Activated CD4-positive, alpha-beta memory T cell treated with anti-CD3 and anti-CD28 coated beads, Interleukin-2, amount 10 ng/mL, durations not matched to agents 7 days and 5 days (primary cell): Measurements from ENCODE around the gene PCSK1N. TPM values are rescaled to one million over a fixed set of nuclear protein-coding genes. Genes with fewer than 3 reads are reported as not detected.
A peak's percentile ranks its signal among the peaks of the same experiment; 100 is the strongest.
"Not testable (repeated sequence)": the region's sequence is repeated elsewhere in the genome, so short reads cannot be mapped to it uniquely, and the experiment has no call there.

Source experiments
- CTCF ChIA-PET: fragments of 350-600 bp; sonication (Branson Sonifier 250); formaldehyde crosslinking; loops from one replicate; lab custom pipeline; 2021; ENCODE audit warnings: antibody characterized with exemption, inconsistent platforms; lab: Charles Lee
- POLR2A ChIA-PET: fragments of 350-600 bp; sonication (Branson Sonifier 250); formaldehyde crosslinking; loops from one replicate; lab custom pipeline; 2021; ENCODE audit warnings: antibody characterized with exemption; lab: Charles Lee
- DNase-seq: peaks from one replicate; pipeline ENCODE4 v3.0.0-alpha.2; 2020
- H3K27ac Mint-ChIP-seq: one replicate; pipeline ENCODE4 v1.8.0; 2021; ENCODE audit warnings: mild to moderate bottlenecking, mixed read lengths
- H3K27me3 Mint-ChIP-seq: one replicate; pipeline ENCODE4 v1.8.0; 2021; ENCODE audit warnings: mixed read lengths
- H3K36me3 Mint-ChIP-seq: one replicate; pipeline ENCODE4 v1.8.0; 2021; ENCODE audit warnings: low read depth, mixed read lengths
- H3K4me1 Mint-ChIP-seq: one replicate; pipeline ENCODE4 v1.8.0; 2021; ENCODE audit warnings: mixed read lengths
- H3K4me3 Mint-ChIP-seq: one replicate; pipeline ENCODE4 v1.8.0; 2021; ENCODE audit warnings: mild to moderate bottlenecking, mixed read lengths
- H3K9me3 Mint-ChIP-seq: one replicate; pipeline ENCODE4 v1.8.0; 2021; ENCODE audit warnings: mixed read lengths
- total RNA-seq, 2 experiments: library from RNA; stranded (reverse); gene quantifications; one replicate each; pipeline ENCODE4 v1.2.3, GENCODE V29; 2021

The PCSK1N gene
- total RNA-seq, result 1 to 10 TPM; 1.4 to 1.6 TPM

GRCh38 chrX:48835524-48836329 lies at the start of gene PCSK1N:
PCSK1N (minus strand) TSS chrX:48835610; CDS start chrX:48835532, 78 bp downstream.
- peak within 1 kb of the TSS; percentile 66 for H3K4me3 Mint-ChIP-seq
- CTCF ChIA-PET, result interaction anchor here (0.6 to 0.7 kb wide), 2 partner anchors 9 to 34 kb away, joined by 3 read pairs; partner anchors contain the start of gene HDAC6

GRCh38 chrX:48883729-48884128 lies 48.3 kb upstream of the PCSK1N start:
- ChIA-PET CTCF (no interaction called here), POLR2A (no interaction called here)
- Mint-ChIP-seq H3K36me3 (no peaks in the 10 kb centered on the region), H3K4me1 (no peaks in the 10 kb centered on the region), H3K27ac (no peak overlapping the region), H3K4me3 (no peak overlapping the region), H3K9me3 (no peaks in the 10 kb centered on the region), H3K27me3 (no peaks in the 10 kb centered on the region)
- DNase-seq, result no peak

More at GRCh38 chrX:48835524-48836329, at the start of gene PCSK1N:
- no peak within 1 kb of the TSS for H3K27ac Mint-ChIP-seq
- no peaks in the 10 kb centered on the region for H3K9me3 Mint-ChIP-seq
- peaks cover 39% of the 10 kb centered on the region for H3K27me3 Mint-ChIP-seq
- peaks cover 3% of the 10 kb centered on the region for H3K36me3 Mint-ChIP-seq
- peaks cover 11% of the 10 kb centered on the region for H3K4me1 Mint-ChIP-seq
- POLR2A ChIA-PET, result no interaction called here
- DNase-seq, result no peak

GRCh38 chrX:48876944-48877343 lies 41.5 kb upstream of the PCSK1N start:
- H3K27me3 Mint-ChIP-seq, H3K36me3 Mint-ChIP-seq, H3K4me1 Mint-ChIP-seq, DNase-seq, CTCF ChIA-PET, H3K4me3 Mint-ChIP-seq, H3K27ac Mint-ChIP-seq, H3K9me3 Mint-ChIP-seq, POLR2A ChIA-PET: not testable (repeated sequence)

- H3K9me3 Mint-ChIP-seq, H3K27me3 Mint-ChIP-seq, POLR2A ChIA-PET, H3K27ac Mint-ChIP-seq, H3K4me1 Mint-ChIP-seq, CTCF ChIA-PET, DNase-seq, H3K4me3 Mint-ChIP-seq, H3K36me3 Mint-ChIP-seq: not testable (repeated sequence)
Observed at GRCh38 chrX:48872017-48872416, 36.6 kb upstream of the PCSK1N start.

- ChIA-PET CTCF (no interaction called here), POLR2A (no interaction called here)
- Mint-ChIP-seq H3K27ac (no peak overlapping the region), H3K36me3 (no peaks in the 10 kb centered on the region), H3K4me3 (no peak overlapping the region), H3K4me1 (no peaks in the 10 kb centered on the region), H3K27me3 (peaks cover 7% of the 10 kb centered on the region), H3K9me3 (no peaks in the 10 kb centered on the region)
- DNase-seq, result no peak
Observed at GRCh38 chrX:48864210-48864609, 28.8 kb upstream of the PCSK1N start.

GRCh38 chrX:48854898-48855297 lies 19.5 kb upstream of the PCSK1N start:
- Mint-ChIP-seq H3K27me3 (peaks cover 11% of the 10 kb centered on the region), H3K27ac (no peak overlapping the region), H3K9me3 (peaks cover 3% of the 10 kb centered on the region), H3K4me3 (no peak overlapping the region), H3K4me1 (peaks cover 5% of the 10 kb centered on the region), H3K36me3 (no peaks in the 10 kb centered on the region)
- POLR2A ChIA-PET, result no interaction called here
- peak; percentile 16 for DNase-seq
- CTCF ChIA-PET, result interaction anchor here (1.1 kb wide), 1 partner anchor 92 kb away, joined by 3 read pairs; no protein-coding TSS in a partner anchor

GRCh38 chrX:48854121-48854804 lies 18.9 kb upstream of the PCSK1N start:
- H3K4me3 Mint-ChIP-seq, POLR2A ChIA-PET, H3K27ac Mint-ChIP-seq, H3K36me3 Mint-ChIP-seq, H3K4me1 Mint-ChIP-seq, DNase-seq, H3K9me3 Mint-ChIP-seq: not testable (repeated sequence)
- CTCF ChIA-PET, result interaction anchor here (1.1 kb wide), 1 partner anchor 92 kb away, joined by 3 read pairs; no protein-coding TSS in a partner anchor
- peaks cover 11% of the 10 kb centered on the region for H3K27me3 Mint-ChIP-seq

GRCh38 chrX:48853494-48853893 lies 18.1 kb upstream of the PCSK1N start:
- peaks cover 15% of the 10 kb centered on the region for H3K27me3 Mint-ChIP-seq
- H3K36me3 Mint-ChIP-seq, H3K4me3 Mint-ChIP-seq, H3K4me1 Mint-ChIP-seq, H3K9me3 Mint-ChIP-seq, H3K27ac Mint-ChIP-seq, CTCF ChIA-PET, DNase-seq, POLR2A ChIA-PET: not testable (repeated sequence)

- Mint-ChIP-seq H3K36me3 (no peaks in the 10 kb centered on the region), H3K27me3 (peaks cover 15% of the 10 kb centered on the region), H3K9me3 (peaks cover 3% of the 10 kb centered on the region), H3K4me3 (no peak overlapping the region), H3K27ac (no peak overlapping the region), H3K4me1 (peaks cover 9% of the 10 kb centered on the region)
- POLR2A ChIA-PET, result no interaction called here
- DNase-seq, result no peak
- CTCF ChIA-PET, result interaction anchor here (0.6 kb wide), 1 partner anchor 9 kb away, joined by 4 read pairs; no protein-coding TSS in a partner anchor
Observed at GRCh38 chrX:48852857-48853256, 17.4 kb upstream of the PCSK1N start.

- Mint-ChIP-seq H3K4me3 (no peak overlapping the region), H3K27ac (no peak overlapping the region), H3K9me3 (peaks cover 3% of the 10 kb centered on the region), H3K4me1 (peaks cover 4% of the 10 kb centered on the region), H3K36me3 (no peaks in the 10 kb centered on the region), H3K27me3 (peaks cover 8% of the 10 kb centered on the region)
- CTCF ChIA-PET, result no interaction called here
- DNase-seq, result no peak
- POLR2A ChIA-PET, result no interaction called here
Observed at GRCh38 chrX:48848847-48849246, 13.4 kb upstream of the PCSK1N start.

GRCh38 chrX:48839686-48840085 lies 4.3 kb upstream of the PCSK1N start:
- Mint-ChIP-seq H3K27ac (no peak overlapping the region), H3K36me3 (peaks cover 2% of the 10 kb centered on the region), H3K27me3 (peaks cover 19% of the 10 kb centered on the region), H3K9me3 (no peaks in the 10 kb centered on the region), H3K4me1 (peaks cover 3% of the 10 kb centered on the region), H3K4me3 (no peak overlapping the region)
- ChIA-PET CTCF (no interaction called here), POLR2A (no interaction called here)
- no peak for DNase-seq

- ChIA-PET CTCF (no interaction called here), POLR2A (no interaction called here)
- H3K4me1 Mint-ChIP-seq, result peaks cover 11% of the 10 kb centered on the region
Observed at GRCh38 chrX:48834383-48834709, 1.1 kb downstream of the PCSK1N start.

GRCh38 chrX:48833542-48834138 lies 1.8 kb downstream of the PCSK1N start:
- POLR2A ChIA-PET, result no interaction called here
- CTCF ChIA-PET, result no interaction called here
- Mint-ChIP-seq H3K27ac (no peak overlapping the region), H3K4me3 (no peak overlapping the region), H3K36me3 (peaks cover 3% of the 10 kb centered on the region), H3K4me1 (peaks cover 11% of the 10 kb centered on the region), H3K27me3 (peaks cover 49% of the 10 kb centered on the region), H3K9me3 (no peaks in the 10 kb centered on the region)
- DNase-seq, result no peak

More at GRCh38 chrX:48834383-48834709, 1.1 kb downstream of the PCSK1N start:
- Mint-ChIP-seq H3K27ac (no peak overlapping the region), H3K9me3 (no peaks in the 10 kb centered on the region), H3K36me3 (peaks cover 3% of the 10 kb centered on the region), H3K4me3 (peak overlapping the region; percentile 66), H3K27me3 (peaks cover 46% of the 10 kb centered on the region)
- DNase-seq, result no peak
